OCI-LY7 (cell line): ENCODE data around the gene USH2A. TPM values are rescaled to one million over a fixed set of nuclear protein-coding genes. Genes with fewer than 3 reads are reported as not detected.

Experiments
- BruUV-seq: library from RNA; stranded (reverse); fragments of 400-500 nt; replicated peaks from 2 replicates; lab custom pipeline; 2021; lab: Mats Ljungman, UMichigan
- CTCF ChIA-PET: fragments of 300-600 bp; sonication (Branson Sonifier 250); formaldehyde crosslinking; loops from one replicate; lab custom pipeline; 2022; ENCODE audit warnings: antibody characterized with exemption; ENCODE audit not compliant: unreplicated experiment; lab: Charles Lee
- POLR2A ChIA-PET: fragments of 300-600 bp; sonication (Branson Sonifier 250); formaldehyde crosslinking; loops from one replicate; lab custom pipeline; 2022; ENCODE audit warnings: antibody characterized with exemption; lab: Charles Lee
- DNase-seq: peaks from one replicate; pipeline ENCODE4 v3.0.0-alpha.2; 2015; ENCODE audit warnings: low spot score
- H2AFZ ChIP-seq: fragments of 200-600 bp; sonication (generic), shearing (Covaris generic); 2 replicates; pipeline ENCODE4 v1.6.1; 2014; ENCODE audit warnings: mild to moderate bottlenecking, antibody characterized with exemption, low read length, moderate library complexity
- H3K27ac ChIP-seq: fragments of 200-600 bp; sonication (generic); 2 replicates; pipeline ENCODE4 v1.5.1; 2014; ENCODE audit warnings: mixed run types, low read depth, mild to moderate bottlenecking, moderate library complexity, low read length, inconsistent platforms; ENCODE audit not compliant: poor library complexity, severe bottlenecking
- H3K36me3 ChIP-seq: fragments of 200-600 bp; sonication (generic); 2 replicates; pipeline ENCODE4 v1.6.1; 2014; ENCODE audit warnings: mild to moderate bottlenecking, antibody characterized with exemption, low read length, moderate library complexity, mixed read lengths; ENCODE audit not compliant: insufficient read depth
- H3K4me1 ChIP-seq: fragments of 200-600 bp; sonication (generic); 2 replicates; pipeline ENCODE4 v1.5.1; 2014; ENCODE audit warnings: mild to moderate bottlenecking, low read length; ENCODE audit not compliant: insufficient read depth, poor library complexity, severe bottlenecking
- H3K4me2 ChIP-seq: fragments of 200-600 bp; sonication (generic); 2 replicates; pipeline ENCODE4 v1.6.1; 2014; ENCODE audit warnings: mild to moderate bottlenecking, low read length
- H3K4me3 ChIP-seq: fragments of 200-600 bp; sonication (generic); 2 replicates; pipeline ENCODE4 v1.5.1; 2014; ENCODE audit warnings: mild to moderate bottlenecking, low read depth, low read length; ENCODE audit not compliant: poor library complexity, severe bottlenecking
- H3K79me2 ChIP-seq: fragments of 200-600 bp; sonication (generic); 2 replicates; pipeline ENCODE4 v1.6.1; 2016; ENCODE audit warnings: low read depth, mild to moderate bottlenecking, low read length, moderate library complexity, mixed read lengths; ENCODE audit not compliant: insufficient read depth
- H3K9me2 ChIP-seq: fragments of 200-600 bp; sonication (generic); 2 replicates; pipeline ENCODE4 v1.6.1; 2016; ENCODE audit warnings: mild to moderate bottlenecking, low read length, mixed read lengths; ENCODE audit not compliant: insufficient read depth
- H3K9me3 ChIP-seq: fragments of 200-600 bp; sonication (generic); 2 replicates; pipeline ENCODE4 v1.6.1; 2014; ENCODE audit warnings: mild to moderate bottlenecking, mixed run types, low read length, mixed read lengths
- H4K20me1 ChIP-seq: fragments of 200-600 bp; sonication (generic); 2 replicates; pipeline ENCODE4 v1.6.1; 2014; ENCODE audit warnings: mild to moderate bottlenecking, antibody characterized with exemption, low read length, moderate library complexity, mixed read lengths; ENCODE audit not compliant: insufficient read depth
- CTCF ChIP-seq: fragments of 200-600 bp; sonication (generic); conservative IDR thresholded peaks from 2 replicates; pipeline ENCODE4 v1.5.1; 2014; ENCODE audit warnings: mild to moderate bottlenecking, antibody characterized with exemption, low read length, moderate library complexity, mixed read lengths
- EZH2phosphoT487 ChIP-seq: fragments of 200-600 bp; sonication (generic); IDR thresholded peaks from 2 replicates; pipeline ENCODE4 v1.6.1; 2018; ENCODE audit warnings: low read depth, borderline replicate concordance, mild to moderate bottlenecking, mixed run types, antibody characterized with exemption, low read length, moderate library complexity, mixed read lengths
- intact Hi-C: fragments of 100-400 bp; cut with micrococcal nuclease; formaldehyde crosslinking; loops from one replicate; pipeline ENCODE4 v1.10.0; 2022; ENCODE audit not compliant: unreplicated experiment
- total RNA-seq, 2 experiments: library from RNA; depleted of rRNA in 1 of 2; stranded (reverse); fragments of >200 nt in 1 of 2; shearing (Covaris generic) in 1 of 2; gene quantifications; 2 replicates each; pipeline ENCODE4 v1.2.3, GENCODE V29; 2014 to 2022

Gene USH2A
- total RNA-seq, 2 experiments from 2014 or later, result not detected

GRCh38 chr1:215594640-215595039, 828.6 kb downstream of the USH2A start:
- Histone ChIP-seq H3K4me1 (no peaks in the 10 kb centered on the region), H3K79me2 (no peaks in the 10 kb centered on the region), H3K36me3 (no peaks in the 10 kb centered on the region), H3K9me2 (no peaks in the 10 kb centered on the region), H3K27ac (no peak overlapping the region), H3K9me3 (no peaks in the 10 kb centered on the region), H2AFZ (no peak overlapping the region), H4K20me1 (no peaks in the 10 kb centered on the region), H3K4me3 (no peak overlapping the region), H3K4me2 (no peak overlapping the region)
- ChIA-PET POLR2A (interaction anchor here (0.6 to 0.7 kb wide), 2 partner anchors 13 to 661 kb away, joined by 3 read pairs; no protein-coding TSS in a partner anchor), CTCF (no interaction called here)
- intact Hi-C loops, result no loop called here
- no TSS peak for BruUV-seq
- DNase-seq, result no peak
- TF ChIP-seq CTCF (no peak), EZH2phosphoT487 (no peak)

- Histone ChIP-seq H3K79me2 (no peaks in the 10 kb centered on the region), H3K36me3 (no peaks in the 10 kb centered on the region), H2AFZ (no peak overlapping the region), H3K9me3 (no peaks in the 10 kb centered on the region), H3K4me2 (no peak overlapping the region), H3K27ac (no peak overlapping the region), H3K4me3 (no peak overlapping the region), H3K4me1 (no peaks in the 10 kb centered on the region), H4K20me1 (no peaks in the 10 kb centered on the region), H3K9me2 (no peaks in the 10 kb centered on the region)
- BruUV-seq, result no TSS peak
- CTCF ChIA-PET, result no interaction called here
- DNase-seq, result no peak
- no peak for TF ChIP-seq CTCF
- POLR2A ChIA-PET, result interaction anchor here (0.6 to 0.7 kb wide), 2 partner anchors 12 to 191 kb away, joined by 3 to 4 read pairs; no protein-coding TSS in a partner anchor
- intact Hi-C loops, result no loop called here
These were observed 832.3 kb downstream of the USH2A start for GRCh38 chr1:215590779-215591491.
